Urothelium cell line (cell line): ENCODE measurements around the gene NUB1.

ENCODE experiments used
- DNase-seq: peaks from one replicate; pipeline ENCODE4 v3.0.0; 2011; ENCODE audit warnings: low spot score, mixed read lengths
- FAIRE-seq: peaks from 2 replicates; lab custom pipeline; 2011; peaks lifted over from hg19 to GRCh38; lab: Jason Lieb, UNC

The NUB1 gene

DNA sequence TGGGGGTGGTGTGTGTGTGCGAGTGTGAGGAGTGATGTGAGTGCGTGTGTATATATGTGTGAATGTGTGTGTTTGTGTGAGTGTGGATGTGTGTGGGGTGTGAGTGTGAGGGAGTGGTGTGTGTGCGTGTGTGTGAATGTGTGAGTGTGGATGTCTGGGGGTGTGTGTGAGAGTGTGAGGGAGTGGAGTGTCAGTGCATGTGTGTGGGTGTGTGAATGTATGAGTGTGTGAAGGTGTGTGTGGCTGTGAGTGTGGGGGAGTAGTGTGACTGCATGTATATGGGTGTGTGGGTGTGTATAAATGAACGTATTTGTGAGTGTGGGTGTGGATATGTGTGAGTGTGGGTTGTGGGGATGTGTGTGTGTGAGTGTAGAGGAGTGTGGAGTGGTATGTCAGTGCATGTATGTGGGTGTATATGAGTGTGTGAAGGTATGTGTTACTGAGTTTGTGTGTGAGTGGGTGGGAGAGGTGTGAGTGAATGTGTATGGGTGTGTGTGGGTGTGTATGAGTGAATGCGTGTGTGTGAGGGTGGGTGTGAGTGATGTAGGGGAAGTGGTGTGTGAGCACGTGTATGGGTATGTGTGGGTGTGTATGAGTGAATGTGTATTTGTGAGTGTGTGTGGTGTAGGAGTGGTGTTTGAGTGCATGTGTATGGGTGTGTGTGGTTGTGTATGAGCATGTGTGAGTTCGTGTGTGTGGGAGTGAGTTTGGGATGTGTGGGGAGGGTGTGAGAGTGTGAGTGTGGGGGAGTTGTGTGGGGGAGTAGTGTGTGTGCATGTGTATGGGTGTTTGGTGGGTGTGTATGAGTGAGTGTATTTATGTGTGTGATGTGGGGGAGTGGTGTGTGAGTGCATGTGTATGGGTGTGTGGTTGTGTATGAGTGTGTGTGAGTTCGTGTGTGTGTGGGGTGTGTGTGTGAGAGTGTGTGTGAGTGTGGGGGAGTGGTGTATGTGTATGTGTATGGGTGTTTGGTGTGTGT, 28.5 kb upstream of the NUB1 start:
- FAIRE-seq (no peak), DNase-seq (no peak)

DNA sequence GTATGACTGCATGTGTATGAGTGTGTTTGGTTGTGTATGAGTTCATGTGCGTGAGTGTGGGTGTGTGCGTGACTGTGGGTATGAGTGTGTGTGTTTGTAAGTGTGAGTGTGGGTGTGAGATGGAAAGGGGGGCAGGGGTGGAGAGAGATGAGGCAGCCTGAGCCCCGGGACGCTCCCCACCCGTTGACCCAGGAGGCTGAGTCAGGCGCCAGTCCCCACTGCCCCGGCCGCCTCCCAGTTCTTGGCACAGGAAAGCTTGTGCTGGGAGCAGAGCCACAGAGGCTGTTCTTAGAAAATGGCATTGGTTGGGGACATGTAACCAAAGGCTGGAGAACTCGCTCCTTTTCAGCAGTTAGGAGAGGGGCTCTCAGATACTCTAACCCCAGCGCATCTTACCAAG, 27.8 kb upstream of the NUB1 start:
- peak; percentile 5 for DNase-seq
- no peak for FAIRE-seq

DNA sequence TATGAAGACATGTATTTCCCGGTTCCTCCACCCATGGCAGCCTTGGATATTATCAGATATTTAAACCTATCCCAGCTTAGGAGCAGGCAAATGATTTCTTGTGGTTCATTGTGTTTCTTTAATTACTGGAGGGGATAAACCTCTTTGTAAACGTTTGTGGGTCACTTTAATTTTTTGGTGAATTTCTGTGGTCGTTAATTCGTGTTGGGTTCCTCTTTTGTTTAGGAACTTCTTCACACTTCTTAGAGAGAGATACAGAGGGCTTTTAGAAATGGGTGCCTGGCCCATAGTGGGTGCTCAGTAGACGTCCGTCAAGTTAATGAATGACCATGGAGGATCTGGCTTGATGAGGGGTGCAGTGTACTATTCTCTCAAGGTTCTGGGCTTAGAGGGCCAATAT, 27.2 kb upstream of the NUB1 start:
- DNase-seq (no peak), FAIRE-seq (no peak)

DNA sequence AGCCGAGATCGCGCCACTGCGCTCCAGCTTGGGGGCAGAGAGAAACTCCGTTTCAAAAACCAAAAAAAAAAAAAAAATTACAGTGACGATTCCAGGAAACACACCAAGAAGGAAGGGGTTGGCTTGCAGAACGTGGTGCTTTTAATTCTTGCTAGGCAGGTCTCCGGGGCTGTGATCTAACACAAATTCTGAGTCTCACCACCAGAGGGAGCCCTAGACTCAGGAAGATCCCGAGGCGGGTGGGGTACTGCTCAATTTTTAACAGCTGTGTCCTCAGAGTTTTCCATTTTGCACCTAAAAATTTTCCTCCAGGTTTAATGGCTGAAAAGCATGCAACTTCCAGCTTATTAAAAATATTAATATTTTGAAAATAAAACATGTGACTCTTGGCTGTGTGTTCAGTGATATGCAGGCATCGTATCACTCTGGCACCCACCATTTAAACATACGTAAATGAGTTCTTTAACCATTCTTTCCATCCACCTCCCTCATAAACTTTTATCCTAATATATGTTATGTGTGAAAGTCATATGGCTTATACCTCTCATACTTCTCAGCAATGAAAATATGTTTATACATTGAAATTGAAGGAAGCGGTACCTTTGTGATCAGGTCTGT, 26.5 kb upstream of the NUB1 start:
- FAIRE-seq (no peak), DNase-seq (peak; percentile 19)

DNA sequence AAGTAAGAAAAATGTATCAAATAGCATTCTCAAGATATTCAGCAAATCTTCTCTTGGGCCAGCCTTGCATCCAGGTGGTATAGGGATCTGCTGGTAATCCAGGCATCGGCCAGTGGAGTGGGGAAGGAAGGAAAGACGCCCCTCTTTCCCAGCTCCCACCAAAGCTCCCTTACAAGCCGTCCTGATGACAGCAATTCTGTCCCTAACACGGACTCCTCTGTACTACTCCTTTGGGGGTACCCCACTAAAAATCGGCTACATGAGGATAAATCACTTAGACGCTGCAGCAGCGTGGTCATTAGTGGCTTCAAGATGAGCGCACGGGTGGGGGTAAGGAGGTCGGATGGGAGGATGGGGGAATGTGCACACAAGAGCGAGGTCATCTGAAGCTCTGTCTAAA, 24.7 kb upstream of the NUB1 start:
- DNase-seq, result no peak
- no peak for FAIRE-seq

DNA sequence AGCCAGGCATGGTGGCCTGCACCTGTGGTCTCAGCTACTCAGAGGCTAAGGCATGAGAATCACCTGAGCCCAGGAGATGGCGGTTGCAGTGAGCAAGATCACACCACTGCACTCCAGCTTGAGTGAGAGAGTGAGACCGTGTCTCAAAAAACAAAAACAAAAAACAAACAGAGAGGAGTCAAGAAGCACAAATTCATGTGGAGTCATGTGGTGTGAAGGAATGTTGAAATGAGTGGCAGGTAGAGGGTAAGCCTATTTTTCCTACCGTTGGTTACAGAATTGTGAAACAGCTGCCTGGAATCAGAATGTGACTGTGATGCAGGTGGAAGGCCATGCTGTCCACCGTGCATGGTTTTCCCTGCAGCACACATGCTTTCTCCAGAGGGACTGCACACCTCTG, 23.7 kb upstream of the NUB1 start:
- DNase-seq, result no peak
- no peak for FAIRE-seq

DNA sequence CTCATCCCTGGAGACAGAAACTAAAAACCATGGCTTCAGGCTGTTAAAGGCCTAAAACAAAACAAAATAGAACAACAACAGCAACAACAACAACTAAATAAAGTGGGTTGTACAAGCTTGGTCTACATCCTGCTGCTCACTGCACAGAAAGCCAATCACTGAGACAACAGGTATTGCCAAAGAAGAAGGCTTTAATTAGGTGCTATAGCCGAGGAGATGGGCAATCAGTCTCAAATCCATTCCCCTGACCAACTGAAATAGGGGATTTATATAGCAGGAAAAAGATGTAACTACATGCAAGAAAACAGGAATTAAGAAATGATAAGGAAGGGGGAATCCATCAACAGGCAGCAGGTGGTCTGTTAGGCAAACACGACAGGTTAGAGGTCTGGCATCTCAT, 22.4 kb upstream of the NUB1 start:
- FAIRE-seq, result no peak
- DNase-seq, result no peak

DNA sequence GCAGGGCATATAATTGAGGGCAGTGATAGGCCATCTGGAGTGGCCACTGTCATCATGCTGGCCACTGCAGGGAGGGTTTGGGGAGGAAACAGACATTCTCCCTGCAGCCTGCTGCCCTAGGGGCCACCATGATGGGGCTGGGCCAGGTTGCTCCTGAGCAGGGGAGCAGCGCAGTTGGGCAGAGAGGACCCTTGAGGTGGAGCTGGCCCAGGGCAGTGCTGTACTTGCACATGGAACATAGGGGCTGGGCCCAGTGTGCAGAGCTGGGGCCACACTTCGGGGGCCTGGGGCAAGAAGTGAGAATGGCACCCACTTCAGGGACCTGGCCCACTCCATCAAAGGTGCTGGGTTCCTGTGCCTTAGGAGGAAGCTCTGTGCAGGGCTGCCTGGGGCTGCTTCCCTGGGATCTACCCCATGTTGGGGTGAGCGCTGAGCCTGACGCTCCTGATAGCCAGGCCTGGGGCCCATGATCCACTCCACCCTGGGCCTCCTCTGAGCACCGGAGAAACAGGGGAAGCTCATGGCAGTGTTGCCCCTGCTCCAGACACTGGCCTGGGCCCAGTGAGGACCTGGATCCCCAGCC, 21.3 kb upstream of the NUB1 start:
- no peak for FAIRE-seq
- no peak for DNase-seq

DNA sequence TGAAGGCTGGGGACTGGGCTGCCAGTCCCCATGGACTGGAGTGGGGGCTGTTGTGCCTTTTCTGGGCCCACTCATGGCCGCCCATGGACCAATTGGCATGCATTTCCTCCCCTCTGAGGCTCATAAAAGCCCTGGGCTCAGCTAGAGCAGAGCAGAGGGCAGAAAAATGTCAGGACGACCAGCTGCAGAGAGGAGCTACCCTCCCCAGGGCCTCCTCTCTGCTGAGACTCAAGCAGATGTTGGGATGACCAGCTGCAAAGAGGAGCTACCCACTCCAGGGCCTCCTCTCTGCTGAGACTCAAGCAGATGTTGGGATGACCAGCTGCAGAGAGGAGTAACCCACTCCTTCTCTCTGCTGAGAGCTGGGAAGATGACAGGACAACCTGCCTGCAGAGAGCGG, 20.3 kb upstream of the NUB1 start:
- no peak for FAIRE-seq
- no peak for DNase-seq

DNA sequence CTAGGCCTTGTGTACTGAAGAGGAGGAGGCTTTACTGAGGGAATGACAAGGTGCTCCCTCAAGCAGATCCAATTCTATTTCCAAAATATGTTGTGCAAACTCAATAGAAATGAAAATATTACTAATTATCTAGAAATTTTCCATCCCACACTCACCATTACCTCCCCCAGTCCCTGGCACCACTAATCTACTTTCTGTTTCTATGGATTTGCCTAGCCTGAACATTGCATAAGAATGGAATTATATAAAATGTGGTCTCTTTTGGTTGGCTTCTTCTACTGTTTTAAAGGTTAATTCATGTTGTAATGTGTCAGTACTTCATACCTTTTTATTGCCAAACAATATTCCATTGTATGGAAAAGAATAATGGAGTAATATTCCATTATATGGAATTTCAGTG, 18.7 kb upstream of the NUB1 start:
- DNase-seq (no peak), FAIRE-seq (no peak)

DNA sequence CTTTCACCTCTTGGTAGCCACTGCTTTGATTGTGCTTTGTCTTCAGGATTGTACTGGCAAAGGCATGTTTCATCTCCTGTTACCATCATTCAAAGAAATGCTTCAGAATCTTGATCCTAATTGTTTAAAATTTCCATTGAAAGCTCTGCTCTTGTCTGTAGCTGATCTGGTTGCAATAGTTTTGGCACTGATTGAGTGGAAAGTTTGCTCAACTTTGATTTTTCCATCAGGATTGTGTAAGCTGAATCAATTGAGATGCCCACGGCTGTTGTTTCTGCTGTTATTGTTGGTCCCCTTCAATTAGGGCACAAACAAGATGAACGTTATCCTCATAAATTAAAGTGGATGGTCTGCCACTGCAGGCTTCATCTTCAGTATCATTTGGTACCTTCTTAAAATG, 14.6 kb upstream of the NUB1 start:
- DNase-seq (no peak), FAIRE-seq (no peak)

DNA sequence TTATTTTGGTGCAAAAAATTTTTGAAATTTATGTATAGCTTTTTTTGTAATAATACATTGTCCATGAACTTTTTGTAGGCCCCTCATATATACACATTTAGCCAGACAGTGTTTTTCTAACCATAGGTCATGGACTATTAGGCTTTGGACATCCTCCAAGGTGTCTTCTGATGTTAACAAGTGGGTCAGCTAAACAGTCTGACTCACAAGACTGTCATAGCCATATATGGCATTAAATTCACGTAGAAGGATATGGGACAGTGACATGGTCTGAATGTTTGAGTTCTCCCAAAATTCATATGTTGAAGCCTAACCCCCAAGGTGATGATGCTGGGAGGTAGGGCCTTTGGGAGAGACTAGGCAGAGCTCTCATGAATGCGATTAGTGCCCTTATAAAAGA, 14.0 kb upstream of the NUB1 start:
- FAIRE-seq, result no peak
- DNase-seq, result no peak

DNA sequence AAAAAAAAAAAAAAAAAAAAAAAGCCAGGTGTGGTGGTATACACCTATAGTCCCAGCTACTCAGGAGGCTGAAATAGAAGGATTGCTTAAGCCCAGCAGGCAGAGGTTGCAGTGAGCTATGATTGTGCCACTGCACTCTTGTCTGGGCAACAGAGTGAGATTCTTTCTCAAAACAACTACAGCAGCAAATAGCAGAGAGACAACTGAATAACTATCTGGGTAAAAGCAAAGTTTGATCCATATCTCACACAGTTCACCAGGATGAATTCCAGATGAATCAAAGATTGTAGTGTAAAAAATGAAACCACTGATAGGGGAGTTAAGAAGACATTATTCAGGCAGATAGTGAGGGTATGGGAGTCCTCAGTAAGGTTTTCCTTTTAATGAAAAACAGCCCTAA, 11.4 kb upstream of the NUB1 start:
- no peak for DNase-seq
- FAIRE-seq, result no peak

DNA sequence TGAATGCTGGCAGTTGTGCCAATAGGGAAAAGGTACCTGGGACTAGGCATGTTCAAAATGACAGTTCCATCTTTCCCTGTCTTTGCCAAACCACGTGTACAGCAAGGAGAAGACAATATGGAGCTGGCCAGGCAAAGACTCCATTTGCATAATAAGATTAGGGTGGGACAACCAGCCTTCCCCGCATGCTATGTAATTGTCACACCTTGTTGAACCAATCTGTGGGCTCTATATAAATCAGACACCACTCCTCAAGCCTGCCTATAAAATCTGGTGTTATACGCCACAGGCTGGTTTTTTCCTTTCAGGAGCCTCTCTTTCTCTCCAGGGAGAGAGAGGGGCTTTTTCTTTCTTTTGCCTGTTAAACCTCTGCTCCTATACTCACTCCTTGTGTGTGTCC, 11.0 kb upstream of the NUB1 start:
- no peak for FAIRE-seq
- no peak for DNase-seq

DNA sequence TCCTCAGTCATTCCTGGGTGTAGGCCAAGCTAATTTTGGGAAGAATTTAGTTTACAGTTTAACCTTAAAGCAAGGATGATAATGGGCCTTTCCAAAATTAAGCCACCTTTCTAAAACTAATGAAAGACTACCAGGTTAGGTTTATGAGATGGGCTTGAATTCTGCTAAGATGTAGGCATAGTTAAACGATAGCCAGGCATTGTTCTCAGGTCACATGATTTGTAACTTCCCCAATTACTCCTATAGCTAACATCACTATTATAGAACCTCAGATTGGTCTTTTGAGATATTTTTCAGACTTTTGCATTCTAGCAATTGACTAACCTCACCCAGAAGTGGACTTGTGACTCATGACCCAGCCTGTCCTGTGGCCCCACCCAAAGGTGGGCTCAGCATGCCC, 7.0 kb upstream of the NUB1 start:
- DNase-seq (no peak), FAIRE-seq (no peak)

DNA sequence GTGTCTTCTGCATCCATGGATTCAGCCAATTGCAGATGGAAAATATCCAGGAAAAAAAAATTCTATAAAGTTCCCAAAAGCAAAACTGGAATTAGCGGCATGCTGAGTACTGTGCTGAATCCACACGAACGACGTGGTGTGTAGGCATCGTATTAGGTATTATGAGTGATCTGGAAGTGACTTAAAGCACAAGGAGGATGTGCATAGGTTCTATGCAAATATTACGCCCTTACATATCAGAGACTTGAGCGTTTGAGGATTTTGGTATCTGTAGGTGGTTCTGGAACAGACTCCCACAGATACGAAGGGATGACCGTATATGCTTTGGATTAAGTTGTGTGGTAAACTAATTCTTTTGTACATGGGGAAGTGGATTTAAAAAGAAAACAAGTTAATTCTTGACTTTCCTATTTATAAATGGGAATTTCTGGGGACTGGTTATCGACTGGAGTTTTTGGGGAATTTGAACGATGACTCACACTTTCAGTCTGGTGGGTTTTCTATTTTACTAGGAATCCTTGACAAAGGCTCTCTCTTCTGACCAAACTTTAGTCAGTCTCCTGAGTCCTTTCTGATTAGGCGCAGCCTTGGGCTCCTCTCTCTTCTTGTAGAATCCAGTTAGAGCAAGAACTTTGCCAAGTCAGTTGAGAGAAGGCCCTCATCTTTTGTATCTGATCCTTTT, 5.4 kb upstream of the NUB1 start:
- FAIRE-seq (no peak), DNase-seq (no peak)

DNA sequence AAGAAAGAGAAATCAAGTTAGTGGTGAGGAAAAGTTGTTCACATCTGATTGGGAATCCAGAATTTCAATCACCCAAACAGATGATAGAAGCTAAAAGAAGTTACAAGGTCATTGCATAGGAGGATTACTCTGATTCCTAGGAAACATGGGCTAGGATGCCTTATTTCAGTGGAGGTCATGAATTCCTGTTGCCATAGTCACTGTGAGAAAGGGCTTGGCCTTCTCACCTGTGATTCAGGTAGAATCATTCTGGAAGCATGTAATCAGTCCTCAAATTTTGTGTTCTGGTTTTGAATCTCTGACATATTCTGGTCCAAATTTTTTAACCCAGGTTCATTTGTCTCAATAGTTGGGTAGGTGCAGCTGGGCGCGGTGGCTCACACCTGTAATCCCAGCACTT, 4.3 kb upstream of the NUB1 start:
- no peak for DNase-seq
- no peak for FAIRE-seq

DNA sequence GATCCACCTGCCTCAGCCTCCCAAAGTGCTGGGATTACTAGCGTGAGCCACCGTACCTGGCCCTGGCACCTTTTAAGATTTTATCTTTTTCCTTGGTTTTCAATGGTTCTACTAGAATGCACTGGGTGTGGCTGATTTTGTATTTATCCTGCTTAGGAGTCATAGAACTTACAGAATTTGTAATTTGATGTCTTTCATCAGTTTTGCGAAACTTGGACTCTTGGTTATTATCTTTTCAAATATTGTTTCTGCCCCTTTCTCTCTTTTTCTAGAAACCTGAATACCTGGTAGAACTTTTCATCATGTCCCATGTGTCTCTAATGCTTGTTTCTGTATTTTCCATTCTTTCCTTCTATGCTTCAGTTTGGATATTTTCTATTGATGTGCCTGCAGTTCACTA, 2.8 kb upstream of the NUB1 start:
- no peak for FAIRE-seq
- DNase-seq, result no peak

DNA sequence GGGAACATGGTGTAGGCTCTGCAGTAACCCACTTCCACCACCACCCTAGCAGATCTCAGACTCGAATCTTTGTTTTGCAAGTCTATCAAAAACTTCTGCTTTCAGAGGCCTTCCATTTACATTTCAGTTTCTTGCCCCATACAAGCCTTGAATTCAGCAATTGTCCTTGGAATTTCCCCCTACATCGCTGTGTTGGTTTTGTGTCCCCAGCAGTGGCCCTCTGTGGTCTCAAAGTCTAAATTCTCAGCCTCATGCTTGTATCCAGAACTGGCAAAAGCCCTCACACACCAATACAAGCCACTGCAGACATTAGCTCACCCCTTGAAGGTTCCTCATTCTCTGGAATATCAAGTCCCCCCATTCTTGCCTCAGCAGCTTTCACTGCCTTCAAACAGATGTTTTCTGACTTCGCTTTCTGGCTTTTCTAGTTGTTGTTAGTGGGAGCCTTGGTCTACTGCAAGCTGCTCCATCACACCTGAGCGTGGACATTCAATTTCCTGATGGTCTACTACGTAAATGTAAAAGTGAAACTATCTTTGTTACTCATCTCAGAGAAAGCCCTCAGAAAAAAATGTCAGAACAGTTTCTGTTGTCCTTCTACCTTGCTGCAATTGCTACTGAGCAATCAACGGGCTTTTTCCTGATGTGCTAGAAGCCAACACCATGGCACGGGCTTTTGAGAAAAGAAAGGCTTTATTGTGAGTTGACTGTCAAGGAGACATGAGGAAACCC, 1.8 kb upstream of the NUB1 start:
- no peak for DNase-seq
- FAIRE-seq, result no peak

DNA sequence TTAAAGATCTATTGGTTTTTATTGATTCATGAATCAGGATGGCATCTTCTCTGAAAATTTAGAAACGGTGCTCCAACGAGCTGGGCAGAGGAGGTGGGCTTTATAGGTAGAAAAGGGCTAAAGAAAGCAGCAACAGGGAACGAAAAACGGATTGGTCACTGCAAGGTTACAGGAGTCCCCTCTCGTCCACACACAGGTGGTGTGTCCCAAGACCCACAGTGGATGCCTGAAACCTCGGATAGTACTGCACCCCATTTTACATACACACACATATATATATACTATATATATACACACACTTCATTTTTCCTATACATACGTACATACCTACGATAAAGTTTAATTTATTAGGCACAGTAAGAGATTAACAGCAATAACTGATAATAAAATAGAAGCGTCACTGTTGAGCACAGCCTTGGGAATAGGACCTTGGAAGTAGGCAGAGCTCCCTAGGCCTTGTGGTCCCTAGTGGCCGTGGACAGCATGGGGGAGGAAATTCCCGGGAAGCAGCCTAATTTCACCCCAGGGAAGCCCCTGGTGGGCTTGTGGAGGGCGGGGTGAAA, 737 bp upstream of the NUB1 start:
- DNase-seq, result no peak

More for the DNA sequence above, 737 bp upstream of the NUB1 start:
- no peak for FAIRE-seq
